HG02798 (cell line): Measurements from ENCODE around the gene NOBOX.
A peak's percentile ranks its signal among the peaks of the same experiment; 100 is the strongest.
"Not testable (repeated sequence)": the region's sequence is repeated elsewhere in the genome, so short reads cannot be mapped to it uniquely, and the experiment has no call there.

Source experiments
- ATAC-seq: cut with Tn5 transposase; IDR thresholded peaks from one replicate; pipeline ENCODE4 v1.9.1; 2021; ENCODE audit warnings: mild to moderate bottlenecking; ENCODE audit not compliant: unreplicated experiment, poor library complexity

NOBOX gene

GRCh38 chr7:144403649-144404061, at the start of gene NOBOX:
Gene NOBOX, minus strand, starts transcription at chr7:144403693.
- ATAC-seq = no peak

- peak; percentile 46 for ATAC-seq
Measured at GRCh38 chr7:144452064-144452463, 48.6 kb upstream of the NOBOX start.

GRCh38 chr7:144445590-144445989, 42.1 kb upstream of the NOBOX start:
- no peak for ATAC-seq

GRCh38 chr7:144439717-144440205, 36.3 kb upstream of the NOBOX start:
- no peak for ATAC-seq

- no peak for ATAC-seq
Measured at GRCh38 chr7:144438759-144439158, 35.3 kb upstream of the NOBOX start.

- ATAC-seq = peak; percentile 70
Measured at GRCh38 chr7:144437370-144438191, 34.1 kb upstream of the NOBOX start.

- ATAC-seq = no peak
Measured at GRCh38 chr7:144436500-144436899, 33.0 kb upstream of the NOBOX start.

GRCh38 chr7:144428431-144428830, 24.9 kb upstream of the NOBOX start:
- no peak for ATAC-seq

- not testable (repeated sequence) for ATAC-seq
Measured at GRCh38 chr7:144427539-144427938, 24.0 kb upstream of the NOBOX start.

GRCh38 chr7:144418931-144419330, 15.4 kb upstream of the NOBOX start:
- not testable (repeated sequence) for ATAC-seq

GRCh38 chr7:144416341-144416740, 12.8 kb upstream of the NOBOX start:
- no peak for ATAC-seq

- ATAC-seq = no peak
Measured at GRCh38 chr7:144415858-144416257, 12.4 kb upstream of the NOBOX start.

GRCh38 chr7:144414815-144415214, 11.3 kb upstream of the NOBOX start:
- ATAC-seq = no peak

GRCh38 chr7:144410441-144410840, 6.9 kb upstream of the NOBOX start:
- ATAC-seq = no peak

GRCh38 chr7:144408121-144408520, 4.6 kb upstream of the NOBOX start:
- no peak for ATAC-seq

GRCh38 chr7:144407266-144407931, 3.9 kb upstream of the NOBOX start:
- ATAC-seq = no peak

GRCh38 chr7:144404946-144405345, 1.5 kb upstream of the NOBOX start:
- ATAC-seq = no peak

GRCh38 chr7:144403102-144403501, 391 bp downstream of the NOBOX start:
- ATAC-seq = no peak

GRCh38 chr7:144401490-144401889, 2.0 kb downstream of the NOBOX start:
- no peak for ATAC-seq

- no peak for ATAC-seq
Measured at GRCh38 chr7:144399946-144400345, 3.5 kb downstream of the NOBOX start.

- no peak for ATAC-seq
Measured at GRCh38 chr7:144398911-144399310, 4.6 kb downstream of the NOBOX start.

- ATAC-seq = no peak
Measured at GRCh38 chr7:144398291-144398690, 5.2 kb downstream of the NOBOX start.
